BJ (cell line): Measurements from ENCODE around the gene LAMTOR4. TPM values are rescaled to one million over a fixed set of nuclear protein-coding genes. Genes with fewer than 3 reads are reported as not detected.
A peak's percentile ranks its signal among the peaks of the same experiment; 100 is the strongest.

Experiments used
- CTCF ChIA-PET: fragments of 350-600 bp; formaldehyde crosslinking; extraction: SDS; loops from one replicate; lab custom pipeline; 2021; ENCODE audit warnings: antibody characterized with exemption, inconsistent platforms; lab: Yijun Ruan, JAX
- POLR2A ChIA-PET: fragments of 300-600 bp; sonication (Branson Sonifier 250); formaldehyde crosslinking; extraction: SDS; loops from one replicate; lab custom pipeline; 2021; ENCODE audit warnings: antibody characterized with exemption; lab: Charles Lee
- DNase-seq: peaks from one replicate; pipeline ENCODE4 v3.0.0-alpha.2; 2011; ENCODE audit warnings: low read depth
- H3K27me3 ChIP-seq: 2 replicates; pipeline ENCODE4 v1.6.0; 2011; ENCODE audit warnings: low read length; ENCODE audit not compliant: control insufficient read depth, insufficient read depth
- H3K36me3 ChIP-seq: 2 replicates; pipeline ENCODE4 v1.5.1; 2011; ENCODE audit warnings: low read length; ENCODE audit not compliant: control insufficient read depth, insufficient read depth
- H3K4me3 ChIP-seq: 2 replicates; pipeline ENCODE4 v1.5.1; 2011; ENCODE audit warnings: low read depth, mild to moderate bottlenecking, control low read depth, low read length
- polyA plus RNA-seq: library from polyadenylated mRNA; depleted of rRNA; stranded (reverse); fragments of >200 nt; gene quantifications from 2 replicates; pipeline ENCODE4 v1.2.3, GENCODE V29; 2011
- TF ChIP-seq, protein P1 (sequence below): IDR thresholded peaks from 2 replicates; pipeline ENCODE4 v1.5.1; 2011; ENCODE audit warnings: low read depth, mild to moderate bottlenecking, control low read depth, inconsistent platforms, low read length, moderate library complexity; ENCODE audit not compliant: insufficient read depth

LAMTOR4 gene
- polyA plus RNA-seq, 1 experiment = 193 TPM

DNA sequence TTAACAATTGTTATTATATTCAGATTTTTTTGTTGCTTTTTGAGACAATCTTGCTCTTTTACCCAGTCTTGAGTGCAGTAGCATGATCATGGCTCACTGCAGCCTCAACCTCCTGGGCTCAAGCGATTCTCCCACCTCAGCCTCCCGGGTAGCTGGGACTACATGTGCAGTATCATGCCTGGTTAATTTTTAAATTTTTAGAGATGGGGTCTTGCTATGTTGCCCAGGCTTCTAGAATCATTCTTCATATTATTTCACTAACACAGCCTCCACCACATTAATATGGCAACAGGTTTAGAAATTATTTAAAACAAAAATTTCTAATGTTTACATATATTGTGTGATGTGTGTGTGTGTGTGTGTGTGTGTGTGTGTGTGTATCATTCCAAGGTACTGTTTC, 1.4 kb upstream of the LAMTOR4 start:
- POLR2A ChIA-PET = no interaction called here
- no peak for DNase-seq
- TF ChIP-seq, protein P1, sequence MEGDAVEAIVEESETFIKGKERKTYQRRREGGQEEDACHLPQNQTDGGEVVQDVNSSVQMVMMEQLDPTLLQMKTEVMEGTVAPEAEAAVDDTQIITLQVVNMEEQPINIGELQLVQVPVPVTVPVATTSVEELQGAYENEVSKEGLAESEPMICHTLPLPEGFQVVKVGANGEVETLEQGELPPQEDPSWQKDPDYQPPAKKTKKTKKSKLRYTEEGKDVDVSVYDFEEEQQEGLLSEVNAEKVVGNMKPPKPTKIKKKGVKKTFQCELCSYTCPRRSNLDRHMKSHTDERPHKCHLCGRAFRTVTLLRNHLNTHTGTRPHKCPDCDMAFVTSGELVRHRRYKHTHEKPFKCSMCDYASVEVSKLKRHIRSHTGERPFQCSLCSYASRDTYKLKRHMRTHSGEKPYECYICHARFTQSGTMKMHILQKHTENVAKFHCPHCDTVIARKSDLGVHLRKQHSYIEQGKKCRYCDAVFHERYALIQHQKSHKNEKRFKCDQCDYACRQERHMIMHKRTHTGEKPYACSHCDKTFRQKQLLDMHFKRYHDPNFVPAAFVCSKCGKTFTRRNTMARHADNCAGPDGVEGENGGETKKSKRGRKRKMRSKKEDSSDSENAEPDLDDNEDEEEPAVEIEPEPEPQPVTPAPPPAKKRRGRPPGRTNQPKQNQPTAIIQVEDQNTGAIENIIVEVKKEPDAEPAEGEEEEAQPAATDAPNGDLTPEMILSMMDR = no peak
- Histone ChIP-seq H3K27me3 (no peaks in the 10 kb centered on the region), H3K4me3 (no peak overlapping the region), H3K36me3 (no peaks in the 10 kb centered on the region; the same call in 1 of the 2 replicates)
- CTCF ChIA-PET = interaction anchor here (0.8 to 5.6 kb wide), 3 partner anchors 11 to 70 kb away, joined by 3 to 38 read pairs (median 4); no protein-coding TSS in a partner anchor

DNA sequence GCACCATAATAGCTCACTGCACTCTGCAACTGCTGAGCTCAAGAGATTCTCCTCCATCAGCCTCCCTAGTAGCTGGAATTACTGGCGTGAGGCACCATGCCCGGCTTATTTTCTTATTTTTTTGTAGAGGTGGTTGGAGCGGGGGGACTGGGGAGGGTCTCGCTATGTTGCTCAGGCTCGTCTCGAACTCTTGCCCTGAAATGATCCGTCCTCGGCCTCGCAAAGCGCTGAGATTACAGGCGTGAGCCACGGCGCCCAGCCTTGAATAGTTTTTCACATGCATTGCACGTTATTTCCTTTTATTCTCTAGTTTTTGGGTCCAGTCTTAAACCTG, 526 bp upstream of the LAMTOR4 start:
- Histone ChIP-seq H3K27me3 (no peaks in the 10 kb centered on the region), H3K36me3 (no peaks in the 10 kb centered on the region; the same call in 1 of the 2 replicates), H3K4me3 (peak overlapping the region; percentile 26)
- ChIA-PET CTCF (interaction anchor here (0.6 to 5.6 kb wide), 6 partner anchors 9 to 201 kb away, joined by 3 to 38 read pairs (median 4); no protein-coding TSS in a partner anchor), POLR2A (interaction anchor here (0.6 kb wide), 1 partner anchor 299 kb away, joined by 10 read pairs; no protein-coding TSS in a partner anchor)
- TF ChIP-seq, protein P1 = no peak
- DNase-seq = no peak

DNA sequence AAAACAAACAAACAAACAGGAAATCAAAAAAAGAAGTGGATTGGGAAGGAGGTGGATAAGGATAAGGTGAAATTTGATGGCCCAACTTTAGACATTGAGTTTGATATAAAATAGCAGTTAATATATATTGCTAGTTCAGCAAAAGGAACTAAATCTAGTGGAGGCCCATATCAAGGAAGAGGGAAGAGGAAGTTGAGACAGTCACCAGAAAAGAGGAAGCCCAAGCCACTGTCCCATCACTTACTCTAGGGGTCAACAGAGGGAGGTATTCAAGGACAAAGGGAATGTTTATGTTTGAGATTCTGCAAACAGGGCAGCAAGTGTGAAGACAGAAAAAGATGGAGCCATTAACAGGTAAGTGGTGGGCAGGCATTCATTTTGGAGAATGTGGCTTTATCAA, 3.7 kb downstream of the LAMTOR4 start:
- Histone ChIP-seq H3K4me3 (no peak overlapping the region), H3K36me3 (peaks cover 11% of the 10 kb centered on the region), H3K27me3 (no peaks in the 10 kb centered on the region)
- POLR2A ChIA-PET = no interaction called here
- CTCF ChIA-PET = no interaction called here
- TF ChIP-seq, protein P1 = no peak
- DNase-seq = no peak

DNA sequence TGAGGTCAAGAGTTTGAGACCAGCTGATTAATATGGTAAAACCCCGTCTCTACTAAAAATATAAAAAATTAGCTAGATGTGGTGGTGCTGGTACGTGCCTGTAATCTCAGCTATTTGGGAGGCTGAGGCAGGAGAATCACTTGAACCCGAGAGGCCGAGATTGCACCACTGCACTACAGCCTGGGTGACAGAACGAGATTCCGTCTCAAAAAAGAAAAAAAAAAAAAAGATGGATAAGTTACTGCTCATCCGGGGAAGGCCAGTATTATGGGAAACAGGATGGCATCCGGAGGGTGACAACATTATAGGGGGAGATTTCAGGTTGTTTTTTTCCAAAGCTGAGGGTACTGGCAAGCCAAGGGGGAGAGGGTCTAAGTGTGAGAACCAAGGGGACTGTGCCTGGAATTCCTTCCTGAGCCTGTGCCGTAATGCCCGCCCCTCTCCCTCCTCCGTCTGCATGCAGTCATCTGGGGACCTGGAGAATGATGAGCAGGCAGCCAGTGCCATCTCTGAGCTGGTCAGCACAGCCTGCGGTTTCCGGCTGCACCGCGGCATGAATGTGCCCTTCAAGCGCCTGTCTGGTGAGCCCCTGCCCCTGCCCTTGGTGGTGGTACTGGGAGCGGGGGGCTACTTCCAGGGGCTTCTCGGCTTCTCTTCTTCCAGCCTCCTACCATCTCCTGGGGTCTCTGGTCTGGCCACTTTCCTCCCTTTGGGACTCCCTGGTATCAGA, 4.4 kb downstream of the LAMTOR4 start:
- peaks cover 11% of the 10 kb centered on the region for H3K36me3 ChIP-seq
- POLR2A ChIA-PET = no interaction called here

More for the DNA sequence above, 4.4 kb downstream of the LAMTOR4 start:
- no peak overlapping the region for H3K4me3 ChIP-seq
- no peaks in the 10 kb centered on the region for H3K27me3 ChIP-seq
- TF ChIP-seq, protein P1 = no peak
- CTCF ChIA-PET = no interaction called here
- no peak for DNase-seq
